Activated CD8-positive, alpha-beta memory T cell treated with anti-CD3 and anti-CD28 coated beads for 48 hours (primary cell): ENCODE results near the gene ACBD3.
"Not testable (repeated sequence)": the region's sequence is repeated elsewhere in the genome, so short reads cannot be mapped to it uniquely, and the experiment has no call there.

ENCODE experiments used
- DNase-seq, 3 experiments: peaks; one replicate each; pipeline ENCODE4 v3.0.0-alpha.2; 2020; ENCODE audit warnings: low read depth in 2 of 3, low spot score in 2 of 3

Gene ACBD3

DNA sequence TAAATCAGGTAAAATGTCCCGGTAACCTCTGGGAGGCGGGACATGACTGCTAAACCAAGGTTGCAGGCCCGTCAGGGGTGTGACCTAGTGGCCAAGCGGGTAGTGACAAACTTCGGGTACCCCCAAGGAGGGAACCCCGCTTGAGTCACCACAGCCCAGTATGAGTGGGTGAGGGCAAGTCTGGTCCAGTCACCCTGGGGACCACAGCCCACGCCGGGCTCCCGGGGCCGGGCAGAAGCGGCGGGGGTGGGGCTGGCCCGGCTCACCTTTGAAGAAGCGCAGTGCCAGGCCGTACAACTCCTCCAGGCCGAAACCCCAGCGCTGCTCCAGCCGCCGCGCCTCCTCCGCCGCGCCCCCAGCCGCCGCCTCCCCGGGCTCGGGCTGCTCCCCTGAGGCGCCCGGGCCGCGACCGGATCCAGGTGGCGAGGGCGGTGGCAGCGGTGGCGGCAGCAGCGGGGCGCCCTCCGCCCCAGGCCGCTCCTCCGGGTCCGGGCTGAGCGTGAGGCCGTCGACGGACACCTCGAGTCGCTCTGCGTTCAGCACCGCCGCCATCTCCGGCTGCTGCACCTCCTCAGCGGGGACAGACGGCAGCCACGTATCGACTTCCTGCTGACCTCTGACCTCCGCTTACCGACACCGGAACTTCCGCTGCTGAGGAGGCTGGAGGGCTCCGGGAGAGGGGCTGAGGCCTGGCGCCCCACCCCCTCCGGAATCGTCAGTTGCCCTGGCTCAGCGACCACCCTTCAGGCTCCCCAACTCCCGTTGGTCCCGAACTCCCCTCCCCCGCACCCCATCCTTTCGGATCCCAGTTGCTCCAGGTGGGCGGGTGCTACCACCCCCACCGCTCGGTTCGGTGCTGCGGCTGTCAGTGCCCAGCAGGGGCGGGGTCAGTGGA lies at the start of gene ACBD3:
ACBD3 (minus strand) TSS at position 618 of the 895 bp plus-strand sequence; CDS start at position 552, 66 bp downstream.
- DNase-seq = peak; percentile 40 to 63 (median 62)

GRCh38 chr1:226233806-226234205 lies 47.3 kb upstream of the ACBD3 start:
- no peak for DNase-seq

GRCh38 chr1:226233293-226233692 lies 46.8 kb upstream of the ACBD3 start:
- DNase-seq = no peak

- DNase-seq = no peak
Measured at GRCh38 chr1:226226601-226227000, 40.1 kb upstream of the ACBD3 start.

DNA sequence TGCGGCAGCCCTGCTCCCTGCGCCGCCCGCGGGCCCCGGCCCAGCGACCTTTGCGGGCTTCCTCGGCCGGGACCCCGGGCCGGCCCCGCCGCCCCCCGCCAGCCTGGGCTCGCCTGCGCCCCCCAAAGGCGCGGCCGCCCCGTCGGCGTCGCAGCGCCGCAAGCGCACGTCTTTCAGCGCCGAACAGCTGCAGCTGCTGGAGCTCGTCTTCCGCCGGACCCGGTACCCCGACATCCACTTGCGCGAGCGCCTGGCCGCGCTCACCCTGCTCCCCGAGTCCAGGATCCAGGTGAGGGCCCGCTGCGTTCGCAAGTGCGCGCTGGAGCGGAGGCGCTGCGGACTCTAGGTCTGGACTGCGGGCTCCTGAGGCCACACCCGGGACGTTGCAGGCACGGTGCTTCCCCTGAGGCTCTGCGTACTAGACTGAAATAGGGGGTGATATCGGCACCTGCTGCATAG lies 37.3 kb upstream of the ACBD3 start:
- DNase-seq = no peak

DNA sequence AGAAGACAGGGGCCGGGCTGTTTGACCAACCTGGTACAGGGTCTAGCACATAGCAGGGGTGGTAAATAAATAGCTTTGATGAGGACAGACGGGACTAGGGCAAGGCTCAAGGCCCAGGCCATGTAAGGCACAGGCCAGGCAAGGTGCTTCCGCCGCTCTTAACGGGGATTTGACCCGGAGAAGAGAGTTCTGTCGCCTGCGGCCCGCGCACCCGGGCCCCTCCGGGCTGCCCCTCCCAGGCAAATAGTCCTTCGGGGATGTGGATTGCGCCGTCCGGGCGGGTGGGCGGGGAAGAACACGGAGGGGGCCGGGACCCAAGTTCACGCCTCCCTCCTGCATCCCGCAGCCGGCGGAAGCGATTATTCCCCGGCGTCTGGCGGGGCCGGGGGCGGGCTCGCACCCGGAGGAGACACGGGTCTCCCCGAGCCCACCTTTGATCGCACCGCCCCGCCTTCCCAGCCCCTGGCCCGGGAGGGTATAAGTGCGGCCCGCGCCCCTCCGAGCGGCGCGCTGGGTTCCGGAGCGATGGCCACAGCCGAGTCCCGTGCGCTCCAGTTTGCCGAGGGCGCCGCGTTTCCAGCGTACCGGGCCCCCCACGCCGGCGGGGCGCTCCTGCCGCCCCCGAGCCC lies 36.7 kb upstream of the ACBD3 start, which contains the start of gene MIXL1:
MIXL1 (plus strand) TSS at position 508 of the 629 bp plus-strand sequence; CDS start at position 526, 18 bp downstream.
- DNase-seq = no peak

GRCh38 chr1:226222686-226223085 lies 36.1 kb upstream of the ACBD3 start:
- no peak for DNase-seq

GRCh38 chr1:226220473-226221189 lies 34.1 kb upstream of the ACBD3 start:
- no peak for DNase-seq

DNA sequence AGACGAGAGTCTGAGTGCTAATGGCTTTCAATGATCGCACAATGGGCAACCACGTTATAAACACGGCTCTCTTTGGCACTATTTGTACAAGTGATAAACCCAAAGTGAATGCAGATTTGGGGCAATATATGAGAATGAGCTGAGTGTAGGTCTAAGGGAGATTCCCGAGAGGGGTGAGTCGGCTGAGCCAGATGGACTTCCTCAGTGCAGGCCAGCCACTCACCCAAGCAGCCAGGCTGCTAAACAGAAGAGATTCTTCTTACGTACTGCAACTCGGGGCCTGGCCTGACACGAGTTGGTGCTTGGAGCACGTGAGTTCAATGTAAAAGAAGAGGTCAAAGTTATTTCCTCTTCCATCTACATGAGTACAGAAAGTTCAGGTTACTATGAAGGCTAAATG lies 30.7 kb upstream of the ACBD3 start:
- no peak for DNase-seq

DNA sequence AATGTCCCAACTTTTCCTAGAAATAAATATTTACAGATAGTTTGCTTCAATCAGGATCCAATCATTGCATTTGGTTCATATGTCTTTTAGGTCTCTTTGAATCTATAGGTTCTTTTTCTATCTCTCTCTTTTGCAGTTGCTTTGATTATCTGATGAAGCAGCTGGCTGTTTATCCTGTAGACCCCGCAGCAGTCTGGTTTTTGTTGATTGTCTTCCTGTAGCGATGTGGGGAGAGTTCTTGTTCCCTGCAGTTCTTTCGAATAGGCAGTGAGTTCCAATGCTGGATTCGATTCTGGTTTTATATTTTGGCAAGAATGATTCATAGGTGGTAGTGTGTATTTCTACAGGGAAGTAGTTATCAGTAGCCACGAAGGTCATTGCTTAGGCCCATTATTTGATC lies 29.5 kb upstream of the ACBD3 start:
- DNase-seq = no peak

DNA sequence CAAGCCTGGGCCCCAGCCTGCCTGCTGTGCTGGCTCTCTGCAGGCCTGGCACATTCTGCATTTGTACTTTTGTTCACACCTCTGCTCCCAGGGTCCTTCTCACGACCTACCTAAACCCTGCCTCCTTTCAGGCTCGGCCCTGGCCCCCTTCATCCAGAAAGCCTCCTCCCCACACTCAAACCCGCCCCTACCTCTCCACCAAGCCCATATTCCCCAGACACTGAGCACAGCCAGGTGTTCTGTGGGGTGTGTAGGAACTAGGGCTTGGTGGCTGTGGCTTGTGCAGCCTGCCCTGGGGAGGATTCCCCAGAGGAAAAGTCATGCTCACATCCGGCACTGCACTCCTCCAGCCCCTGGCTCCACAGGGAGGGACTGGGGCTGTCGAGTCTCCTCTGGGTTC lies 28.7 kb upstream of the ACBD3 start:
- DNase-seq = no peak

DNA sequence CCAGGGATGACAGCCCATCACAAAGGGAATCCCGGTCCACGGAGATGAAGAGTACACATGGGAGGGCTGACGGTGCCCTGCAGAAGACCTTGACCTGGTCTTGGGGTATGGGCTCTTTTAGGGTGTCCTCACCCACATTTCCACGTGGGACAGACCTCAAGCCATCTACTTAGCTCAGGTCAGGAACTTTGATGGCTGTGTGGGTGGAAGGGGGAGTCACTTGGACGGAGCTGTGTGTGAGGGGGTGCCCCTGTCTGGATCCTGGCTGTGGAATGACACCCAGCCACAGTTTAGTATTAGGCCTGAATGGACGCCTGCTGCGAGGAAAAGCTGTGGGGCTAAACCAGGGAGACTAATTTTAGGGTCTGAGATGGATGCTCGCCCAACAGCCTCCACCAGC lies 26.0 kb upstream of the ACBD3 start:
- DNase-seq = no peak

- DNase-seq = no peak
Measured at GRCh38 chr1:226211181-226211821, 24.8 kb upstream of the ACBD3 start.

DNA sequence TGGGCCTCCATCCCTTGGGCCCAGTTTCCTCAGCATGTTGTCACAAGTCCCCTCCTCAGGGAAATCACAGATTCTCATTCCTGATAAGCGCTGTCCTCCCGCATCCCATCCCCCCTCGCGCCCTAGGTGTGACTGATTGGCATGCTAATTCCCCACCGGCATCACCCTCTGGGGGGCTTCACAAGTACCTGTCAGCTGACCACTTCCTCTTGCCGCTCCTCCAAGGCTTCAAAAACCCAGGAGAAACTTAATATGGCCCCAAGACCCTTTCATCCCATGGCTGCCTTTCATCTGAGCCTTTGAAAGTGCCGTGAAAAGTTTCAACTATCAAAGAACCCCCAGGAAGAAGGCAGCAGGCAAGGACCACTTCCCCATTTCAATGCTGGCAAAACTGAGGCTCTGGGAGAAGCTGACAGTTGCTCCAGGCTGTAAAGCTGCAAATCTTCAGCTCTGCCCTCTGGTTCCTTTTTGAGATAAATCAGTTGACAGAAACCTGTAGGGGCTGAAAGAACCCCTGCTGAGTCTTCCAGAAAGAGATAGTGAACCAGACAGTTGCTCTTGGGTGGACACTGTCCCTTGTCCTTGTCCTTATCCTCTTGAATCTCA lies 24.1 kb upstream of the ACBD3 start:
- no peak for DNase-seq

- no peak for DNase-seq
Measured at GRCh38 chr1:226209307-226210059, 22.9 kb upstream of the ACBD3 start.

- DNase-seq = no peak
Measured at GRCh38 chr1:226207048-226207447, 20.5 kb upstream of the ACBD3 start.

- DNase-seq = no peak
Measured at GRCh38 chr1:226204198-226204597, 17.7 kb upstream of the ACBD3 start.

DNA sequence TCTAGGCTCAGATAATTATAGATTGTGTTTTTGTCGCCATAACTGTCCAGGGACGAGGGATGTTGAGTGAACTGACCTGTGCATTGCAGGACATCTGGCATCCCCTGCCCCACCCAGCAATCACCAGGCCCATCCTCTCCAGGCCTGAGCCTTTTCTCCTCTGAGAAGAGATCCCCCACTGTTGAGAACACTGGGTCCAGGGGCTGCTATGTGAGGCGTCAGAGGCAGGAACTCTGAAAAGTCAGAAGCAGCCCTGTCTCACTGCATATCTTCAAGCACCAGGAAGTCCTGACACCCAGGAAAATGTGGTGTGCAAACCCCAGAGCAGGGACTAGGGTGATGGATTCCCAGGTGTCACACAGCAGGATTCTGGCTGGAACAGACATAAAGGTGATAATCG lies 17.1 kb upstream of the ACBD3 start:
- no peak for DNase-seq

DNA sequence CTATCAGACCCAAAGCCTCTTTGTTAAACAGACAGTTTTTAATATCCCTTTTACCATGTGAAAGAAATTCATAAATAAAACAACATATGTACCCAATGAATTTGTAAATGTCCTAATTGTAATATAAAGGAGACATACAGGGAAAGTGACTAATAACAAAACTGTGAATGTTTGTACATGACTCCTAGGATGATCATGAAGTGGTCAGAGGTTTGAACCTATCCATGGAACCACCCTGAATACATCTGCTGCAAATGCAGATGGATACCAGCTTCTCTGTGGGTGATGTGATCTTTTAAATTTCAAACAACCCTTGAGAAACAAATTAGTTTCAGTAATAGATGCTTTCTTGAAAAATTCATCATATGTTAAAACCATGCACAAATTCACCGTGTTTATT lies 16.7 kb upstream of the ACBD3 start:
- DNase-seq = no peak

- not testable (repeated sequence) for DNase-seq
Measured at GRCh38 chr1:226202666-226203065, 16.1 kb upstream of the ACBD3 start.
